GM12873 (cell line): Measurements from ENCODE around the gene LRRC27.

Experiments
- CTCF ChIP-seq: IDR thresholded peaks from 2 replicates; pipeline ENCODE4 v1.5.1; 2012; ENCODE audit warnings: low read depth, mild to moderate bottlenecking, moderate library complexity, low read length, control low read depth; ENCODE audit not compliant: insufficient read depth; ENCODE audit errors: missing control alignments

Gene LRRC27

DNA sequence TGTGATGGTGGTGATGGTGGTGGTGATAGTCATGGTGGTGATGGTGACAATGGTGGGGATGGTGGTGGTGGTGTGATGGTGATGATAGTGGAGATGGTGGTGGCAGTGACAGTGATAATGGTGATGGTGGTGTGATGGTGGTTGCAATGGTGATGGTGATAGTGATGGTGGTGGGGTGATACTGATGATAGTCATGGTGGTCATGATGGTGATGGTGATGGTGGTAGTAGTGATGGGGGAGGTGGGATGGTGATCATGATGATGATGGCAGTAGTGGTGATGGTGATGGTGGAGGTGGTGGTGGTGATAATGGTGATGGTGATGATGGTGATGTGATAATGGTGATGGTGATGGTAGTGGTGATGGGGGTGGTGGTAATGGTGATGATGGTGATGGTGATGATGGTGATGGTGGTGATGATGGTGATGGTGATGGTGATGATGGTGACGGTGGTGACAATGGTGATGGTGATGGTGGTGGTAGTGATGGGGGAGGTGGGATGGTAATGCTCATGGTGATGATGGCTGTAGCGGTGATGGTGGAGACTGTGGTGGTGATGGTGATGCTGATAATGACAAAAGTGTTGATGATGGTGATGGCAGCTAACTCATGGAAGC lies 60.3 kb downstream of the LRRC27 start:
- TF ChIP-seq CTCF: no peak

DNA sequence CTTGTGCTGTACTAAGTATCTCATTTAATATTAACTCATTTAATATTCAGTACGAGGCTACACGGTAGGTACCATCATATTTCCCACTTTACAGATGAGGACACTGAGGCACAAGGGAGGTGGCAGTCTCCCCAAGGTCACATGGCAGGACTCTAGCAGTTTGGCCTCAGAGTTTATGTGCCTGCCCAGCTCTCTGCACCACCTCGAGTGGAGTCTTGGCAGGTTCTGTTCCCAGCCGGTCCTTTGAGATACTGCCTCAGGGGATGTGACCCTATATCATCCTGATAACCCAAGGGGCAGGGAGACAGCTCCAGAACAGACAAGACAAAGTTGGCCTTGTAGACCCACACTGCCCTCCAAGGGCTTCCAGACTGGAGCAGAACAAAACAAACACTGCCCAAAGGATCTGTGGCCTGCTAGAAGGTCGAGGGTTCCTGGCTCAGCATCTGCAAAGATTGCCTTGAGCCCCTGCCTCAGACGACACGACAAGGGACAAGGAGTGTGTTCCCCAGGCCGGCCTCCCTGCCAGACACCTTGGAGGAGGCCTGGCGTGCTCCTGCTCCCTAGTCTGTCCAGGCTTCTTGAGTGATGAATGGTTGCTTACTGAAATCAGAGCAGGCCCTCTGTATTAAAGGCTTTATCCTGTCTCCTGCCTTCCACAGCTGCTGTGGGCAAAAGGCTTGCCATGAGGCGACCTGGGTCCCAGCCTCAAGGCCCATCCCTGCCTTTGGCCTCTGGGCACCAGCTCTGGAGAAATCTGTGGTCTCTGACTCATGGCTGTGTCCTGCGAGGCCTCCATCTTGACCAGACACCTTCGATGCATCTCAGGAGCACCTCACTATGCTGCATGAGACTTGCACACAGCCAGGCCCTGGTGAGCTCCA lies 61.1 kb downstream of the LRRC27 start:
- no peak for TF ChIP-seq CTCF

DNA sequence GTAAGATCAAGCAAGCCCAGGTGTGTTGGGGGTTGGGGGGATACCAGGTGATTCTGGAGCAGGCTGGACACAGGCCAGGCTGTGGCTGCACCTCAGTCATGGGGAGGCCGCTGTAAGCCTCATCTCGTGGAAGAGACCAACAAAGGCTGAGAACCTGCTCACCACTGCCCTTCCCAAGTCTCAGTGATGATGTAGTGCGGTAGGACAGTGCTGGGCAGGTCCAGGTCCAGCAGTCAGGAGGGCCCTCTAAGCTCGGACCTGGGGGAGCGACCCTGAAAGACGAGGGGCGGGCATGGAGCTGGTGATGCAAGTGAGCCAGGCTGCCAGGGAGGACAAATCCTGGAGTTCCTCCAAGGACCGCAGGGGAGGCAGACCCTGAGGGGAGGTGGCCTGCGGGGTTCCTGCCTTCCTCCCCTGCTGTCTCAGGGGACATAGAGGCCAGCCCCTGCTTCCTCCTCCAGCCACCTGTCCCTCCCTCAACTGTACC lies 61.7 kb downstream of the LRRC27 start:
- no peak for TF ChIP-seq CTCF

- no peak for TF ChIP-seq CTCF
These were observed 62.3 kb downstream of the LRRC27 start for GRCh38 chr10:132394201-132394811.

DNA sequence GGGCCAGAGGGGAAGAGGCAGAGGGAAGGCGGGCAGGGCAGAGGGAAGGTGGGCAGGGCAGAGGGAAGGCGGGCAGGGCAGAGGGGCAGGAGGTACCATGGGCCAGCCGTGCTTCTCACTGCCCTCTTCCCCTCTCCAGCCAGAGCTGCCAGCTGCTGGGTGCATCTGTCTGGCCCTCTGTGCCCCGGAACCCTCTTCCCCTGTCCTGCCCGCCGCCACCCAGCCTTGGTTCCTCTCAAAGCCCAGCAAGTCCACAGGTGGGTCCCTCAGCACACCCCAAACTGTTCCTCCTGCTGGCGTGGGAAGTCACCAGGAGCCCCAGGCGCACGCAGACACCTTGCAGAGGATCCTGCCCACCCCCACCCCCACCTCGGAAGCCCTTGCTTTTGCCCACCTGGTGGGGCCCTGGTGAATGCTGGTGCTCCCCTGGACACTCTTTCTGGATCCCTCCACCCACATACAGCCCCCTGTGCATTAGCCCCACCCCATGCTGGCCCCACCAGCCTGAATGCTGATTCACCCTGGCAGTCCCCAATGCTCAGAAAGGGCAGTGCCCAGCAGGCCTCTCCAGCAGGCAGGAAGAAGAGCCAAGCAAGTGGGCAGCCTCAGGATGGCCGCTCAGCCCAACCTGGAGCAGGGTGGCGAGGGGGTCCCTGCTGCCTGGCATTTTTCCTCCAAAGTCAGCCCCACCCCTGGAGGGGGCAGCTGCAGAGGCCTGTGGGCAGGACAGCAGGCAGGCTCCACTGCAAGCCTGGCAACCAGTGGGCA lies 63.1 kb downstream of the LRRC27 start:
- TF ChIP-seq CTCF: no peak

DNA sequence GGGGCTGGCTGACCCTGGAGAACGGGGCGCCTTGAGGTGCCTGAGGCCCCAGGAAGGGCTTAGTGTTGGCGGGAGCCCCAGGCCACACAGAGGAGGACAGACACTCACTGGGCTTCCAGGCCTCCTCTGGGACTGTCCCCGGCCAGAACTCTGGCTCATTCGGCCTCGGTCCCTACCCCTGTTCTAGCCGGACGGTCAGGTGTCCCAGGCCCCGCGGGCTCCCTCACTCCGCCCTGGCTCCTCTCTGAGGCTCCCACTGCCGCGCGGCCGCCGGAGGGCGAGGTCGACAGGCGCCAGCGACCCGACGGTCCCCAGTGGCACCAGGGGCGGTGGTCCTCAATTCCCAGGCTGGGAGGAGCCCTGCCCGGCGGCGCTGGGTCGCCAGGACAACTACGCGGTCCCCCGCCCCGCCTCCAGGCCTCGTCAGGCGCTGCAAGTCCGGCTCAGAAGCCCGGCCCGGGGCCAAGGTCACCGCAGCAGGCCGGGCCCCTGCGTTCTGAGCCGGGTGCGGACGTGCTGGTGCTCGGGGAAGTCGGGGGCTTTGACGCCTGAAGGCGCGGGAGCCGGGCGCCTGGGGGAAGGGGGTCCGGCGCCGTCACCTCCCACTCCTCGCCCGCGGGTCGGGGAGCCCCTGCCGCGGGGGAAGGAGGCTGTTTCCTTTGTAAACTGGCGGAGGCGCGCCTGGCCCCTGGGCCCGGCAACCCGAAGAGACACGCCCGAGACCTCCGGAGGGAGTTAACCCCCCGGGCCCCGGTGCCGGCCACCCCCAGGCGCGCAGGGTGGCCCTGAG lies 63.9 kb downstream of the LRRC27 start:
- TF ChIP-seq CTCF: no peak
